Endothelial cell of umbilical vein (primary cell): Measurements from ENCODE around the gene BIRC6. TPM values are rescaled to one million over a fixed set of nuclear protein-coding genes. Genes with fewer than 3 reads are reported as not detected.

Experiments used
- BruUV-seq: library from RNA; stranded (reverse); fragments of 400-500 nt; replicated peaks from 2 replicates; lab custom pipeline; 2021; lab: Mats Ljungman, UMichigan
- CTCF ChIA-PET: fragments of 300-600, 350-600 bp; sonication (Branson Sonifier 250); formaldehyde crosslinking; loops from one replicate; lab custom pipeline; 2021; ENCODE audit warnings: antibody characterized with exemption, inconsistent platforms; lab: Charles Lee
- POLR2A ChIA-PET: fragments of 300-600, 350-600 bp; sonication (Branson Sonifier 250); formaldehyde crosslinking; loops from one replicate; lab custom pipeline; 2021; ENCODE audit warnings: antibody characterized with exemption, inconsistent platforms; lab: Charles Lee
- DNase-seq: peaks from one replicate; pipeline ENCODE4 v3.0.0-alpha.2; 2011; ENCODE audit warnings: low read depth, low spot score
- FAIRE-seq: peaks from 2 replicates; lab custom pipeline; 2011; peaks lifted over from hg19 to GRCh38; lab: Jason Lieb, UNC
- H2AFZ ChIP-seq: 2 replicates; pipeline ENCODE4 v1.6.0; 2012; ENCODE audit warnings: low read depth, low read length, control low read depth, inconsistent platforms
- H3K27ac ChIP-seq: 2 replicates; pipeline ENCODE4 v1.5.1; 2011; ENCODE audit warnings: low read depth, mild to moderate bottlenecking, control low read depth, low read length, moderate library complexity; ENCODE audit not compliant: insufficient read depth
- H3K27me3 ChIP-seq, 2 experiments: 2 replicates each; pipeline versions ENCODE4 v1.6.0 to v1.6.1; 2011; ENCODE audit warnings: low read length in 2 of 2, mixed read lengths in 1 of 2; ENCODE audit not compliant: control insufficient read depth in 2 of 2, insufficient read depth in 2 of 2
- H3K36me3 ChIP-seq, 2 experiments: 2 replicates in 1 of 2; 3 replicates in 1 of 2; pipeline ENCODE4 v1.5.1; 2011; ENCODE audit warnings: low read length in 2 of 2, mild to moderate bottlenecking in 1 of 2, moderate library complexity in 1 of 2; ENCODE audit not compliant: control insufficient read depth in 2 of 2, insufficient read depth in 2 of 2; ENCODE audit errors: extremely low read depth in 1 of 2
- H3K4me1 ChIP-seq: 3 replicates; pipeline ENCODE4 v1.5.1; 2011; ENCODE audit warnings: mild to moderate bottlenecking, low read length; ENCODE audit not compliant: control insufficient read depth, insufficient read depth; ENCODE audit errors: extremely low read depth
- H3K4me2 ChIP-seq: 2 replicates; pipeline ENCODE4 v1.6.1; 2011; ENCODE audit warnings: low read length, control low read depth, mixed read lengths; ENCODE audit not compliant: insufficient read depth
- H3K4me3 ChIP-seq, 3 experiments: fragments of 200-600 bp in 1 of 3; sonication (generic), shearing (Covaris generic) in 1 of 3; replicated peaks in 1 of 3; 2 replicates each; pipeline ENCODE4 v1.5.1; 2011 to 2016; ENCODE audit warnings: control low read depth in 3 of 3, low read length in 3 of 3, mild to moderate bottlenecking in 2 of 3, inconsistent platforms in 1 of 3, low read depth in 1 of 3, moderate library complexity in 1 of 3; ENCODE audit not compliant: insufficient read depth in 1 of 3
- H3K79me2 ChIP-seq: 2 replicates; pipeline ENCODE4 v1.6.0; 2012; ENCODE audit warnings: low read length, inconsistent platforms; ENCODE audit not compliant: control insufficient read depth, insufficient read depth
- H3K9ac ChIP-seq: replicated peaks from 2 replicates; pipeline ENCODE3; 2011; ENCODE audit warnings: low read length, control low read depth; ENCODE audit not compliant: insufficient read depth; ENCODE audit errors: extremely low read depth
- H3K9me1 ChIP-seq: replicated peaks from 3 replicates; pipeline ENCODE4 v1.6.0; 2011; ENCODE audit warnings: mild to moderate bottlenecking, low read length; ENCODE audit not compliant: control insufficient read depth, insufficient read depth; ENCODE audit errors: extremely low read depth
- H3K9me3 ChIP-seq: replicated peaks from 2 replicates; pipeline ENCODE4 v1.5.1; 2012; ENCODE audit warnings: low read length, inconsistent platforms; ENCODE audit not compliant: control insufficient read depth, insufficient read depth
- H4K20me1 ChIP-seq: replicated peaks from 2 replicates; pipeline ENCODE3; 2011; ENCODE audit warnings: mild to moderate bottlenecking, low read length; ENCODE audit not compliant: control insufficient read depth, insufficient read depth; ENCODE audit errors: extremely low read depth
- CTCF ChIP-seq, 2 donors: IDR thresholded peaks; 1 replicate in 1 of 2; 2 replicates in 1 of 2; pipeline ENCODE4 v1.5.1; 2011; ENCODE audit warnings: low read length in 2 of 2, mild to moderate bottlenecking in 2 of 2, moderate library complexity in 2 of 2, control low read depth in 1 of 2, inconsistent platforms in 1 of 2, low read depth in 1 of 2; ENCODE audit not compliant: insufficient read depth in 1 of 2; ENCODE audit errors: extremely low read depth in 1 of 2
- EZH2 ChIP-seq: IDR thresholded peaks from 2 replicates; pipeline ENCODE4 v1.6.1; 2012; ENCODE audit warnings: borderline replicate concordance, low read depth, mild to moderate bottlenecking, moderate library complexity, low read length, inconsistent platforms; ENCODE audit not compliant: severe bottlenecking
- GATA2 ChIP-seq: IDR thresholded peaks from 2 replicates; pipeline ENCODE4 v1.7.0; 2011; ENCODE audit warnings: low read depth, mild to moderate bottlenecking, moderate library complexity, mixed read lengths, low read length; ENCODE audit not compliant: insufficient read length, insufficient read depth
- MAX ChIP-seq: IDR thresholded peaks from 2 replicates; pipeline ENCODE4 v1.6.1; 2011; ENCODE audit not compliant: insufficient read depth, insufficient read length
- MYC ChIP-seq: IDR thresholded peaks from one replicate; pipeline ENCODE4 v1.6.1; 2011; ENCODE audit warnings: mild to moderate bottlenecking, low read depth, low read length
- POLR2A ChIP-seq: IDR thresholded peaks from 2 replicates; pipeline ENCODE4 v1.6.1; 2012; ENCODE audit warnings: low read depth, mild to moderate bottlenecking, control low read depth, low read length
- POLR2AphosphoS5 ChIP-seq: IDR thresholded peaks from 2 replicates; pipeline ENCODE4 v1.6.1; 2012; ENCODE audit warnings: low read depth, mild to moderate bottlenecking, control low read depth, low read length, moderate library complexity; ENCODE audit not compliant: insufficient read depth
- dilution Hi-C: fragments of 300-500 bp; cut with MboI; formaldehyde crosslinking; loops from one replicate; pipeline ENCODE4 v1.15.0; 2019; ENCODE audit warnings: low sequenced_read_pairs; ENCODE audit not compliant: extremely low pct_ligation_motif_present
- intact Hi-C: fragments of 100-400 bp; cut with micrococcal nuclease; formaldehyde crosslinking; loops from one replicate; pipeline ENCODE4 v1.10.0; 2022
- polyA plus RNA-seq, 4 experiments: library from polyadenylated mRNA; depleted of rRNA in 3 of 4; stranded (reverse) in 3 of 4; unstranded in 1 of 4; fragments of >200 nt; gene quantifications; 2 replicates each; pipeline versions ENCODE4 v1.2.1 to v1.2.3, GENCODE V29; 2011 to 2012; ENCODE audit warnings: missing spikeins in 1 of 4
- total RNA-seq: library from RNA; stranded (reverse); gene quantifications from 2 replicates; pipeline ENCODE4 v1.2.3, GENCODE V29; 2021

Gene BIRC6
- total and polyA plus RNA-seq, 2 donors (not counting 3 experiments of a cell fraction or from before 2014, with no cell fraction given): 34.2 to 83.1 TPM

- FAIRE-seq: no peak
- no TSS peak for BruUV-seq
Measured at GRCh38 chr2:32358111-32358482, 1.3 kb downstream of the BIRC6 start.

More at GRCh38 chr2:32358111-32358482, 1.3 kb downstream of the BIRC6 start:
- Histone ChIP-seq H3K9ac (peak overlapping the region; percentile 97), H3K9me1 (no peaks in the 10 kb centered on the region), H3K4me3 (peak overlapping the region; percentile 56 to 92 (median 68)), H3K27ac (peak overlapping the region; percentile 48), H3K36me3 (no peaks in the 10 kb centered on the region), H3K4me2 (peak overlapping the region; percentile 98), H3K79me2 (peaks cover 59% of the 10 kb centered on the region), H3K9me3 (no peaks in the 10 kb centered on the region), H3K27me3 (no peaks in the 10 kb centered on the region), H3K4me1 (peaks cover 13% of the 10 kb centered on the region), H2AFZ (no peak overlapping the region), H4K20me1 (no peaks in the 10 kb centered on the region)
- POLR2A ChIA-PET: no interaction called here
- dilution Hi-C loops: no loop called here
- TF ChIP-seq MYC: no peak
- TF ChIP-seq CTCF (IDR thresholded peaks at IDR 0.05; ENCODE audit: extremely low read depth in 1 of 2, insufficient read depth in 1 of 2, low read depth in 1 of 2, low read length in 2 of 2): no peak
- TF ChIP-seq EZH2: no peak
- TF ChIP-seq MAX: no peak
- no peak for TF ChIP-seq POLR2AphosphoS5
- peak; percentile 37 for TF ChIP-seq POLR2A
- TF ChIP-seq GATA2: no peak
- peak; percentile 45 for DNase-seq
- intact Hi-C loops: no loop called here
- CTCF ChIA-PET: no interaction called here
